LNCAP (cell line): ENCODE results near the gene ZNF784.

Experiments
- CTCF ChIP-seq: fragments of 450-650 bp; IDR thresholded peaks from 2 replicates; pipeline ENCODE4 v1.5.1; 2017; ENCODE audit warnings: mild to moderate bottlenecking

The ZNF784 gene

GRCh38 chr19:55633861-55634260, 9.5 kb upstream of the ZNF784 start:
- no peak for TF ChIP-seq CTCF

GRCh38 chr19:55632463-55632834, 8.1 kb upstream of the ZNF784 start:
- peak; percentile 77 for TF ChIP-seq CTCF

- TF ChIP-seq CTCF = no peak
These were observed 2.0 kb upstream of the ZNF784 start for GRCh38 chr19:55626350-55626749.

- no peak for TF ChIP-seq CTCF
These were observed 599 bp upstream of the ZNF784 start for GRCh38 chr19:55625004-55625326.

- TF ChIP-seq CTCF = no peak
These were observed 805 bp downstream of the ZNF784 start for GRCh38 chr19:55623561-55623960.

GRCh38 chr19:55623130-55623529, 1.2 kb downstream of the ZNF784 start:
- TF ChIP-seq CTCF = no peak

GRCh38 chr19:55622242-55622969, 2.0 kb downstream of the ZNF784 start:
- TF ChIP-seq CTCF = no peak

GRCh38 chr19:55621673-55622231, 2.6 kb downstream of the ZNF784 start:
- TF ChIP-seq CTCF = no peak
